ENCODE measurements around the gene B3GNT2. TPM values are rescaled to one million over a fixed set of nuclear protein-coding genes. Genes with fewer than 3 reads are reported as not detected.

B3GNT2 gene
- total RNA-seq, 3 donors from 2014 or later: 16.3 to 39.5 (median 25.6) TPM

DNA sequence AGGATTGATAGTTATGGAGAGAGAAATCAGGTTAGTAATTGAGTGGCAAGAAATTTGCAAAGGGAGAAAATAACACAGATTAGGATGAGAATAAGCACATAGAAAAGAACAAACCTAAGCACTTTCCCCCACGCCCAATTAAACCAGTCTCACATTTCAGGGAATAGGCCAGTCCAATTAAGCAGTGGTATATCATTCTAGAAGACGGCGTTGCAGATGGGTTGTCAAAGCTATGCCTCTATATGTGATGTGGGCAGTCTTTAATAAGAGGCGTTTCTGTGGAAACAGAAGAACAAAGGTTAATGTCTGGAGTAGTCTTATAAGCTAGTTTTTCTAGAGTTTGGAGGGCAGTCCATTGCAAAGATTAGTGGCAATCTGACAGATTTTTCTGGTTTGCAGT, 61.6 kb downstream of the B3GNT2 start:
- Histone ChIP-seq H3K27ac (no peak overlapping the region), H3K27me3 (no peaks in the 10 kb centered on the region), H3K9me3 (no peaks in the 10 kb centered on the region), H3K4me1 (no peaks in the 10 kb centered on the region), H3K4me3 (no peak overlapping the region), H3K36me3 (no peaks in the 10 kb centered on the region)
- DNase-seq (ENCODE audit: low spot score in 2 of 2): no peak
- TF ChIP-seq POLR2A (IDR thresholded peaks at IDR 0.05) (no peak), POLR2AphosphoS5 (IDR thresholded peaks at IDR 0.05) (no peak), CTCF (IDR thresholded peaks at IDR 0.05) (no peak)
- intact Hi-C loops (cut with DNase I; ENCODE audit: low total_unique reads): no loop called here

DNA sequence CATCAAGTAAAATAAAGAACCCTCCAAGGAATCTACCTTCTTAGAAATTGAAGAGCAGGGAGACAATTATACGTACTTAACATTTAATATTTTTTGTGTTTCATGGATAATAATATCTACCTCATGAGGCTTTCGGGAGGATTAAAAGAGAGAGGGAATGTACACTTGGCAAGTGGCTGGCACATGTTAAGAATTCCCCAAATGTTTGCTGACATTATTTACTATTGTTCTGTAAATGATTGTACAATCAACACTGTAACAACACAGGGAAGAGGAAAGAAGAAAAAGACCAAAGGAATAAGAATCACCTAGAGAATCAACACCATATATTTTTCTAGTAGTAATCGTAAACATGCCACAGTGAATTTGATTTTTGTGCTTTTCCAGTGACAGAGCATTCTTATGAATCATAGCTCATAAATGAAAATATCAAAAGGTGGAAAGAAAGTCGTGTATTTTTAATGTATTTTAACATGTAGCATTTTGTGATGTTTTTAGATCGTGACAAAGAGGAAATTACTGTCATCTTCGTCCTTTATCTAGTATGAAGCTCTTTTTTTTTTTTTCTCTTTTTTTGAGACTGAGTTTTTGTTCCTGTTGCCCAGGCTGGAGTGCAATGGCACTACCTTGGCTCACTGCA, 67.3 kb downstream of the B3GNT2 start:
- intact Hi-C loops (cut with DNase I; ENCODE audit: low total_unique reads): loop anchor here (10.0 kb wide), 1 partner anchor 218 kb away; no protein-coding TSS in a partner anchor
- no peak for DNase-seq (ENCODE audit: low spot score in 2 of 2)

DNA sequence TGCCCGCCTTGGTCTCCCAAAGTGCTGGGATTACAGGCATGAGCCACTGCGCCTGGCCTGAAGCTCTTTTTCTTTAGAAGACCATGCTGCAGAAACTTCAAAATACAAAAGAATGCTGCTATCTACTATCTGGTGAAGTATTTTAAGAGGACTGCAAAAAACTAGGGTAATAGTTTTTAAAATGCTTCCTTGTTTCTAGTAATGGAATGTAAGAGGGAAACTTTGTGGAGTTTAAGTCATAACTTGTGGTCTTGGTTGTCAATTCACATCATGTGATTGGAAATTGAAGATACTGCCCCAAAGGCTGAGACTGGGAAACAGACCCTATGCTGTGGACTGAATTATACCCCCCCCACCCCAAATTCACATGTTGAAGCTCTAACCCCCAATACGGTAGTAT, 68.3 kb downstream of the B3GNT2 start:
- Histone ChIP-seq H3K27ac (no peak overlapping the region), H3K27me3 (no peaks in the 10 kb centered on the region), H3K4me1 (no peaks in the 10 kb centered on the region), H3K36me3 (no peaks in the 10 kb centered on the region), H3K9me3 (no peaks in the 10 kb centered on the region), H3K4me3 (no peak overlapping the region)
- TF ChIP-seq POLR2A (IDR thresholded peaks at IDR 0.05): no peak
- TF ChIP-seq CTCF (IDR thresholded peaks at IDR 0.05): no peak
- TF ChIP-seq POLR2AphosphoS5 (IDR thresholded peaks at IDR 0.05): no peak
- intact Hi-C loops (cut with DNase I; ENCODE audit: low total_unique reads): loop anchor here (10.0 kb wide), 1 partner anchor 219 kb away; no protein-coding TSS in a partner anchor
- no peak for DNase-seq (ENCODE audit: low spot score in 2 of 2)

More for the DNA sequence above, 67.3 kb downstream of the B3GNT2 start:
- no peaks in the 10 kb centered on the region for H3K4me1 ChIP-seq
- H3K27ac ChIP-seq: no peak overlapping the region
- TF ChIP-seq POLR2AphosphoS5 (IDR thresholded peaks at IDR 0.05) (no peak), CTCF (IDR thresholded peaks at IDR 0.05) (no peak), POLR2A (IDR thresholded peaks at IDR 0.05) (no peak)
- H3K27me3 ChIP-seq: no peaks in the 10 kb centered on the region
- no peaks in the 10 kb centered on the region for H3K36me3 ChIP-seq
- H3K9me3 ChIP-seq: no peaks in the 10 kb centered on the region
- H3K4me3 ChIP-seq: no peak overlapping the region

- Histone ChIP-seq H3K4me3 (no peak overlapping the region), H3K27ac (no peak overlapping the region), H3K9me3 (no peaks in the 10 kb centered on the region), H3K36me3 (no peaks in the 10 kb centered on the region), H3K4me1 (no peaks in the 10 kb centered on the region), H3K27me3 (no peaks in the 10 kb centered on the region)
- TF ChIP-seq CTCF (IDR thresholded peaks at IDR 0.05) (no peak), POLR2AphosphoS5 (IDR thresholded peaks at IDR 0.05) (no peak), POLR2A (IDR thresholded peaks at IDR 0.05) (no peak)
- no peak for DNase-seq (ENCODE audit: low spot score in 2 of 2)
- intact Hi-C loops (cut with DNase I; ENCODE audit: low total_unique reads): loop anchor here (10.0 kb wide), 1 partner anchor 220 kb away; no protein-coding TSS in a partner anchor
Observed at GRCh38 chr2:62265106-62265505, 69.2 kb downstream of the B3GNT2 start.

- no peak for DNase-seq (ENCODE audit: low spot score in 2 of 2)
- H3K4me3 ChIP-seq: no peak overlapping the region
- TF ChIP-seq POLR2AphosphoS5 (IDR thresholded peaks at IDR 0.05) (no peak), CTCF (IDR thresholded peaks at IDR 0.05) (no peak), POLR2A (IDR thresholded peaks at IDR 0.05) (no peak)
- no peaks in the 10 kb centered on the region for H3K36me3 ChIP-seq
- no peaks in the 10 kb centered on the region for H3K27me3 ChIP-seq
- intact Hi-C loops (cut with DNase I; ENCODE audit: low total_unique reads): loop anchor here (10.0 kb wide), 1 partner anchor 222 kb away; no protein-coding TSS in a partner anchor
- no peaks in the 10 kb centered on the region for H3K9me3 ChIP-seq
- H3K4me1 ChIP-seq: no peaks in the 10 kb centered on the region
- peak overlapping the region in 1 of 2 donors; percentile 7 for H3K27ac ChIP-seq
Observed at GRCh38 chr2:62266433-62267038, 70.6 kb downstream of the B3GNT2 start.

Measured in breast epithelium (tissue), 4 donors.